Brain microvascular endothelial cell (primary cell): ENCODE results near the gene STAG2.
"Not testable (repeated sequence)": the region's sequence is repeated elsewhere in the genome, so short reads cannot be mapped to it uniquely, and the experiment has no call there.

Experiments
- DNase-seq: peaks from one replicate; pipeline ENCODE4 v3.0.0-alpha.2; 2020
- H3K27ac ChIP-seq: fragments of 250-450 bp; sonication (Bioruptor Pico); 2 replicates; pipeline ENCODE4 v1.5.1; 2020; ENCODE audit warnings: mild to moderate bottlenecking, moderate library complexity
- H3K27me3 ChIP-seq: fragments of 250-450 bp; sonication (Bioruptor Pico); replicated peaks from 2 replicates; pipeline ENCODE4 v1.5.1; 2020; ENCODE audit warnings: mild to moderate bottlenecking
- H3K36me3 ChIP-seq: fragments of 250-450 bp; sonication (Bioruptor Pico); replicated peaks from 2 replicates; pipeline ENCODE4 v1.5.1; 2020; ENCODE audit warnings: mild to moderate bottlenecking
- H3K4me3 ChIP-seq: 2 replicates; pipeline ENCODE4 v1.5.1; 2011; ENCODE audit warnings: low read depth, mild to moderate bottlenecking, control low read depth, low read length, moderate library complexity
- CTCF ChIP-seq: IDR thresholded peaks from 2 replicates; pipeline ENCODE4 v1.5.1; 2011; ENCODE audit warnings: low read depth, mild to moderate bottlenecking, moderate library complexity, low read length, control low read depth, inconsistent platforms; ENCODE audit errors: missing control alignments
- in situ Hi-C: cut with HindIII; loops from 2 replicates; pipeline ENCODE4 v1.10.0; 2017; ENCODE audit warnings: low sequenced_read_pairs, low pct_ligation_motif_present

STAG2 gene

DNA sequence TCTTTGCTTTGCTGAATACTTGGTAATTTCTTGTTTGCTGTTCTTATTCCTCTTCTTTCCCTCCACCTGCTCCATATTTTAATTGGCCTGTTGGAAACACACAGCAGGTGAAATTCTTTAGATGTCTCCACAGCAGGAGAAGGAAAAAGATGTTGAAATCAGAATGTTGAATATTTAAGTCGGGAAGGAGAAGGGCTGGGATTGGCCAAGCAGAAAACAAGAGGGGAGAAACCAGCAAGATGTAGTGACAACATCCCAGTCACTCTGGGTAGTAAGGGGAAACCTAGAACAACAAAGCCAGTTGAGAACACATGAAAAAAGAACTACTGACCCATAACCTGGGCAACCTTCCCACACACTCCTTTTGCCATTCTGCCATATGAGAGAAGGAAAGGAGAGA is 37.3 kb upstream of the STAG2 start:
- Histone ChIP-seq H3K27me3 (no peaks in the 10 kb centered on the region), H3K36me3 (no peaks in the 10 kb centered on the region), H3K4me3 (no peak overlapping the region), H3K27ac (no peak overlapping the region)
- no peak for DNase-seq
- TF ChIP-seq CTCF, result no peak
- in situ Hi-C loops, result no loop called here

DNA sequence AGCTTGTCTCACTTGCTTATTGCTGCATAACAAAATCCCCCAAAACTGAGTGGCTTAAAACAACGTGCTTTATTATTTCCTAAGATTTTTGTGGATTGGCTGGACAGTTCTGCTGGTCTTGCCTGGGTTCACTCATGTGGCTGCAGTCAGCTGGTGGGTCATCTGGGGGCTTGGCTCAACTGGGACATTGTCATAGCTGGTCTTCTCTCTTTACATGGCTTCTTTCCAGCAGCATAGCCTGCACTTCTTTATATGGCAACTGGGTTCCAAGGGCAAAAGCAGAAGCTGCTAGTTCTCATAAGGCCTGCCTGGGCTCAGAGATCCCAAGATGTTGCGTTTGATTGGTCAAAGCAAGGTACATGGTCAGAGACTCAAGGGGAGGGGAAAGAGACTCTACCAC is 33.7 kb upstream of the STAG2 start:
- no peak for DNase-seq
- no peak for TF ChIP-seq CTCF
- in situ Hi-C loops, result no loop called here
- Histone ChIP-seq H3K4me3 (no peak overlapping the region), H3K27ac (no peak overlapping the region), H3K36me3 (no peaks in the 10 kb centered on the region), H3K27me3 (no peaks in the 10 kb centered on the region)

DNA sequence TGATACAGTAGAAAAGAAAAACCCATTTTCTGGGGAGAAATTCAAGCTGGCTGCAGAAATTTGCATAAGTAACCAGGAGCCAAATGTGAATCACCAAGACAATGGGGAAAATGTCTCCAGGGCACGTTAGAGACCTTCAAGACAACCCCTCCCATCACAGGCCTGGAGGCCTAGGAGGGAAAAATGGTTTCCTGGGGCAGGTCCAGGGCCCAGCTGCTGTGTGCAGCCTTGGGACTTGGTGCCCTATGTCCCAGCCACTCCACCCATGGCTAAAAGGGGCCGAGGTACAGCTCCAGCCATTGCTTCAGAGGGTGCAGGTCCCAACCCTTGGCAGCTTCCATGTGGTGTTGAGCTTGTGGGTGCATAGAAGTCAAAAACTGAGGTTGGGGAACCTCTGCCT is 29.5 kb upstream of the STAG2 start:
- DNase-seq, H3K27ac ChIP-seq, H3K4me3 ChIP-seq, H3K27me3 ChIP-seq, in situ Hi-C loops, H3K36me3 ChIP-seq: not testable (repeated sequence)

DNA sequence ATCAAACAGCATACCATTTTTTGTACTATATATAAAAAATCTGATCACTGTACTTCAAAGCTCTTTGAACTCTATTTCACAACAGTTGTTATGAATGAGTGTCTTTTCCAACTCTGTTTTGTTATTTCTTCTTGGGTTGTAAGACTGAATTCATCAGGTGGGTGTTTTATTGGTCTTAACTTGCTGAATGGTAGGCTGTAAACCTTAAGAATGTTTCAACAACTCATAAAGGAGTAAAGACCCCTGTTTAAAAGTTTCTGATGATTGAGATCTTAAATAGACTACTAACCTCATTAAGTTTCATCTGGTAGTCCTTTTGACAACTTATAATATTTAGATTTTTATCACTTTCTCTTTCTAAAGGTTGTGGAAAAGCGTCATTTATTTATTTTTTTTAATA is 18.4 kb upstream of the STAG2 start:
- Histone ChIP-seq H3K4me3 (no peak overlapping the region), H3K27ac (no peak overlapping the region), H3K36me3 (no peaks in the 10 kb centered on the region), H3K27me3 (no peaks in the 10 kb centered on the region)
- DNase-seq, result no peak
- TF ChIP-seq CTCF, result no peak
- in situ Hi-C loops, result no loop called here

DNA sequence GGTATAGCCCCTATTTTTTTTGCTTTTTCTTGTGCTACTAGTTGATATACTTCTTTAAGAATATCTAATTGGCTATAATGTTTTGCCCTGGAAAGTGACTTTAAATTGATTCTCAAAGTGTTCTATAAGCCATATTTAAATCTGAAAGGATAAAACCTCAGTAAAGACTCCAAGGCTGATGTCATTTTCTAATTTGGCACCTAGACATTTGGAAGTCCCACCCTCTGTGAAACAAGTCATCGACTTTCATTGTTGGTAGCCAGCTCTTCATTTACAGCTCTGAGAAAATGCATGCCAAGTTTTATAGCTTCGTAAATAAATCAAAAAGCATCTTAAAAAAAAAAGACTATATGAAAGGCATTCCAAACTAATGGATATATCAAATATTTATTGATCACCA is 18.0 kb upstream of the STAG2 start:
- no peak for DNase-seq
- H3K4me3 ChIP-seq, result no peak overlapping the region
- no peaks in the 10 kb centered on the region for H3K27me3 ChIP-seq
- H3K27ac ChIP-seq, result no peak overlapping the region
- no peak for TF ChIP-seq CTCF
- in situ Hi-C loops, result no loop called here
- no peaks in the 10 kb centered on the region for H3K36me3 ChIP-seq

DNA sequence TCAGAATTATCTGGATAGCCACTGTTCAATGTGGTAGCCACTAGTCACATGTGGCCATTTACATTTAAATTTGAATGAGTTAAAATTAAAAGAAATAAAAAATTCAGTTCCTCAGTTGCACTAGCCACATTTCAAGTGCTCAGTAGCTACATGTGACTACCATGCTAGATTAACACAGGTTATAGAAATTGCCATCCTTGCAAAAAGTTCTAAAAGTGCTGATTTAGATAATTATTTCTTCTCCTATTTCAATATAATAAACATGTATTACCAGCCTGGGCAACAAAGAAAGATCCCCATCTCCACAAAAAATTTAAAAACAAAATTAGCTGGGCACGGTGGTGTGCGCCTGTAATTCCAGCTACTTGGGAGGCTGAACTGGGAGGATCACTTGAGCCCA is 11.7 kb upstream of the STAG2 start:
- DNase-seq, result no peak
- Histone ChIP-seq H3K4me3 (no peak overlapping the region), H3K27me3 (no peaks in the 10 kb centered on the region), H3K36me3 (no peaks in the 10 kb centered on the region), H3K27ac (no peak overlapping the region)
- no peak for TF ChIP-seq CTCF
- in situ Hi-C loops, result no loop called here
